NCI-H128 (cell line): Measurements from ENCODE around the gene BORCS6.
"Not testable (repeated sequence)": the region's sequence is repeated elsewhere in the genome, so short reads cannot be mapped to it uniquely, and the experiment has no call there.

Experiments used
- DNase-seq: peaks from one replicate; lab custom pipeline; 2025; ENCODE audit not compliant: unreplicated experiment; lab: John Stamatoyannopoulos, UW

BORCS6 gene

DNA sequence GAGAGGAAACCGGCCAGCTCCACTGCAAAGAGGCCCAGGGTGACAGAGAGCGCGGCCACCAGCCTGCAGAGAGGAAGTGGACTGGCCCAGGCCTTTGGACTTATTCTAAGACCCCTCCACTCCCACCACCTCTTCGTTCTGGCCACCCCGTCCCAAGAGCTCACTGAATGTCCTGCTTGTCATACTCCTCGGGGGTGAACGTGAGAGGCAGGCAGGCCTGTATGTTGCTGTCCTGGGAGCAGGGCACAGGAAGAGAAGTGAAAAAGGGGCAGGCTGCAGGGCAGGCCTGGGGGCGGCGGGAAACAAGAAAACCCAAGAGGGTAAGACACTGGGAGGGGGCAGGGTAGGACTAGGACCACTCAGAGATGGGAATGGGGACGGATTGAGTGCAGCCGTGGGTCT lies 14.2 kb downstream of the BORCS6 start:
- DNase-seq: no peak

DNA sequence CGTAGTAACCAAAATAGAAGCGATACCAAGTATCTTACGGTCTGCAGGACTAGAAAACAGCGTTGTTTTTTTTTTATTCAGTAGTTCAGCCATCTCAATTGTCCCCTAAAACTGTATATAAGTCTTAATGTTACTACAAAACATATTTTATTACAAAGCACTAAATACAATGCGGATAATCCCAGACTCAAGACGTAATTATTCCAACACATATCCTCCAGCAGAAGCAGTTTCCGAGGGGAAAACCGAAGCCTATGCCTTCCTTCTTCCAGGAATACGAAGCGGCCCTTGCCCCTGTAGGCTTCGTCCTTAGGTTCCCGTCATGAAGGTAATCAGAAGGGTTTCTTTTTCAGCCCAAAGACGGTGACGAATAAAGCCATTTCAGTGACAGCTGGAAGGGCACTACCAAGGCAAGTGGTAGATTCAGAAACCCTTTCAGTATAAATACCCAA lies 16.1 kb downstream of the BORCS6 start:
- DNase-seq: no peak

DNA sequence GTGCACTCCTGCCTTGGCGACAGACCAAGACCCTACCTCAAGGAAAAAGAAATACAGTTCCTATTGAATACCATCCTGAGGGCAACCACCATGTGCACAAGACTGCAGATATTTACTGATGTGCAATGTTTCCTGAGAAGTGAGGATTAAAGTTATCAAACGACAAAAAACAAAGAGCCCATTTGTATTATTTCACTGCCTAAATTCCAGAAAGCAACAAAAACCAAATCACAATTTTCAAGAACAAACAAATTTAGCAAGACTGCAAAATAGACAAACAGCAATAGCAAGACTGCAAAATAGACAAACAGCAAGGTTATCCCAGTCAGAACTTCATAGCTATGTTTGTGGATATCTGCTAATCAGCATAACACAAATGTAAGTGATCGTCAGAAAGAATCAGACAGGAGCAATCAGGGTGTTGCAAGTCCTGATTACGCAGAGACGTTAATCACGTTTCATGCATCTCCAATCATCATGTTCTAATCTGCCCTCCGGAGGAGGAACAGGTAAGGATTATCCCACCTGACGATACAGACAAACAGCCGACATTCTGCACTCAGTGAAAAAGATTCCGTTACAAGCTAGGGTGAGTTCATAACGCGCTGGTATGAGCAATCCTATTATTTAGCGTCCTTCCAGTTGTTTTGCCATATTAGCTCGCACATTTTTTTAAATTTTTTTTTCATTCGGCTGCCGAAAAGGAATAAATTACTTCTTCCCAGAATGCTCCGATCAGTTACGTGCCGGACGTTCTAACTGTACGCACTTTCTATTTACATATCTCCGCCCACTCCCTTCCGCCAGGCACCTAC lies 16.7 kb downstream of the BORCS6 start:
- peak; percentile 76 for DNase-seq

DNA sequence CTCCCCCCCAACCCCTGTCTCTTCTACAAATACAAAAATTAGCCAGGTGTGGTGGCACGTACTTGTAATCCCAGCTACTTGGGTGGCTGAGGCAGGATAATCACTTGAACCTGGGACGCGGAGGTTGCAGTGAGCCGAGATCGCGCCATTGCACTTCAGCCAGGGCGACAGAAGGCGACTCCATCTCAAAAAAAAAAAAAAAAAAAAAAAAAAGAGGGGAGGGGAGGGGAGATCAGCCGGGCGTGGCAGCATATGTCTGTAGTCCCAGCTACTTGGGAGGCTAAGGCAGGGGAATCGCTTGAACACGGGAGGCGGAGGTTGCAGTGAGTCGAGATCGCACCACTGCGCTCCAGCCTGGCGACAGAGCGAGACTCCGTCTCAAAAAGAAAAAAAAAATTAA lies 19.8 kb downstream of the BORCS6 start:
- DNase-seq: not testable (repeated sequence)

DNA sequence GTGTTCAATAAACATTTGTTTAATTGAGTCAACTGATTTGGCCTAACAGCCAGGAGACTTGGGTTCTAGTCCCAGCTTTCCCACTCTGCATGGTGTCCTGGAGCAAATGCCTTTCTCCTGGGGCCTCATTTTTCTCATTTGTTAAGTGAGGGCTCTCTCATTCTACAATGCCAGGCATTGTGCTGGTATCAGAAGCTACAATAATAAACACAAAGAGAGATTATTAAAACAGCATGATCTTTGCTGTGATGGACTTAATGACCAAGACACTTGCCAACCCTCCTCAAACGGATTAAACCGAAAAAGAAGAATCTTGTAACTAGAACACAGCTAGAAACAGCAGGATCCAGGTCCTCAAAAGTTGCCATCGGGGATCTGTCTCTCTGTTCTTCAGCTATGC lies 22.5 kb downstream of the BORCS6 start:
- no peak for DNase-seq

DNA sequence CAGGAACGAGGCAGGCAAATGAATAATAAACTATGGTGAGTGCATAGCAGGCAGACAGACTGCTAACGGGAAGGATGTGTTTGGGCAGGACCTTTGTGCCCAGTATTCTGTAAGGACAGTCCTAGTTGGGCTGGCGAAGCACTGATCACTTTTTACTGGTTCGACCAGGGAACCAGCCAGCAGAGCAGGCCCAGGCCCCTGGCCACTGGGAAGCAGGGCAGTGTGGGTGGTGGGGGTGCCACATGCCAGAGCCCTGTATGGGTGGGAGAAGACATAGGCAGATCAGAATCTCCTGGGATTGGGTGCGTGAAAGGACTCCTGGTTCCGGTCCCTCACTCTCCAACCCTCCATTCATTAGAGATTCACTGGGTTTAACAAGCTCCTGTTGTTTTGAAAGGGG lies 23.2 kb downstream of the BORCS6 start:
- DNase-seq: no peak

DNA sequence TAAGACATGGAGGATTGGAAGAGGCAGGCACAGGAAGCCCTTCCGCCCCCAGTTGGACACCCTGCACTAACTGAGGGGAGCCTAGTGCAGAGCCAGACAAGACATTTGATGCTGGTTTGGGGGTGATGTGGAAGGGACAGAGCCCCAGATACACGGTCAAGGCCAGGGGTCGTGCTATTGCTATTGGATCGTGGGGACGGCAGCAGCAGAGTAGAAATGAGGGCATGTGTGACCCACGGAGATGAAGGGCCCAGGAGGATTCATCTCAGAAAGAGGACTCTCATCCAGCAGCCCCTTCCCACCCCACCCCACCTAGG lies 25.2 kb downstream of the BORCS6 start:
- DNase-seq: no peak

DNA sequence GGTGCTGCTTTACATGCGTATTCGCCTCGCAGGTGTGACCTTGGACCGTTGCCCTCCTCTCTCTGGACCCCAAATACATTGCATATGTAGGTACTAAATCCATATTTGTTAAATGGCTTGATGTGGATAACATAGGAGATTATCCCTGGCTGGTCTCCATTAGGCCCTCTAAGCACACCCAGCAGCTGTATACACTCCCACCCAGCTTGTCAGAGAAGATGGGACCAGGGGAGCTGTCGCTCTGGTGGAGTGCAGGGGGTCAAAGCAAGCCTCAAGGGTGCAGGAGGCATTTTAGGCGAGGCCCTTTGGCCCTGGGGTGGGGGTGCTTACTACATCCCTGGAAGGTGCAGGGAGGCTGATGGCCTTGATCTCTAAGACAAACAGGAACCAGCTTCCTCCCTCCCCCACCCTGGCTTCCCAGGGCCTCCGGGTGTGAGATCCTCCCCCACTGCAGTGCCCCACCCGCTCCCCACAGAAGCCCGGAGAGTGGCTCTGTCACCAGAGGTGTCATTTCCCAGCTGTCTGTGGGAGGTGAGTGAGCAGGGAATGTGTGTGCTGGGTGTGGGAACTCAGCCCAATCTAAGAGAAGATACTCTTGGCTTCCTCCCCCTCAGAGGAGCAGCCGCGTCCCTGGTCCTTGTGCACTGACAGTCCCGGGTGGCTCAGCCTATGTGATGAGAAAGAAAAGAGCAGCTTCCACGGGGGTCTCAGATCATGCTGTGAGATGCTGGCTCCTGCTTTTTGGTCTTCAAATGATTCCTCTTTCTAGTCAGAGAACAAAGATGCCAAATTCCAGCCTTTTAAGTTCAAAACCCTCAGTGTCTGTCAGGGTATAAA lies 25.8 kb downstream of the BORCS6 start:
- DNase-seq: no peak

DNA sequence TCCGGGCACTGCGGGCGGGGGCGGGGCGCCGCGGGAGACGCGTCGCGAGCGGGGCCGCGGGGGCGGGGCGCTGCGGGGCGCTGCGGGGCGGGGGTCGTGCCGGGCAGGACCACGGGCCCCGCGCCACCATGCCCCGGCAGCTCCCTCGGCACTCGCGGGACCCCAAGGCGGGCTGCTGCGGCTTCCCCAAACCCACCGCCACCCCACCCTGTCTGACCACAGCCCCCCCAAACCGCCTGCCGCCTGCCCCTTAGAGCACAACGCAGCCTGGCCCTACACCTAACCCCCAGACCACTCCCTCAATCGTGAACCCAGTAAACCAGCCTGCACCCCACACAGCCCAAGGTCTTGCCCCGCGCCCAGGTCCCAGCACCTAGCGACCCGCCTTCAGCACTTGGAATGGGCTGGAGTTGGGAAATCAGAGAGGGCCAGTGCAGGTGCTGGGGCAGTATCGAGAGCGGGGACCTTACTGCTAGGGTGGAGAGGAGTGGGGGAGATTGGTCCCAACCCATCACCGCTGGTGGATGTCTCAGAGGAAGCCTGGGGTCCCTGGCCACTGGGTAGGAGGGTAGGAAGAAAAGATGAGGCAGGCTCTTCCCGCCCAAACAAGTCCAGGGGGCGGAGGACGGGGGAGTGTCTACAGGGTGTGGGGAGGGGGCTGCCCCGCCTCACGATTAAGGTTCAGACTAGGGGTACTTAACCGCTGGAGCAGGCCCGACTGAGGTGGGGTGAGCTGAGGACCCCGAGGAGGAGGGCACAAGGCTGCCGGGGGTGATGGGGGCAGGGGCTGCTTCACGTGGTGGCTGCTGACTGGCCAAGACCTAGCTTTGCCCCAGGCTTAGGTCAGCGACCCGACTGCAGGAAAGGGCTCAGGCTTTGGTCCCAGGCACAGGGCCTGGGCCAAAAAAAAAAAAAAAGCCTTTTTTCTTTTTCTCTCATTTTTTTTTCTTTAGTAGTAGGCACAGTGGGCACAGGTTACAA lies 26.7 kb downstream of the BORCS6 start:
- DNase-seq: no peak

DNA sequence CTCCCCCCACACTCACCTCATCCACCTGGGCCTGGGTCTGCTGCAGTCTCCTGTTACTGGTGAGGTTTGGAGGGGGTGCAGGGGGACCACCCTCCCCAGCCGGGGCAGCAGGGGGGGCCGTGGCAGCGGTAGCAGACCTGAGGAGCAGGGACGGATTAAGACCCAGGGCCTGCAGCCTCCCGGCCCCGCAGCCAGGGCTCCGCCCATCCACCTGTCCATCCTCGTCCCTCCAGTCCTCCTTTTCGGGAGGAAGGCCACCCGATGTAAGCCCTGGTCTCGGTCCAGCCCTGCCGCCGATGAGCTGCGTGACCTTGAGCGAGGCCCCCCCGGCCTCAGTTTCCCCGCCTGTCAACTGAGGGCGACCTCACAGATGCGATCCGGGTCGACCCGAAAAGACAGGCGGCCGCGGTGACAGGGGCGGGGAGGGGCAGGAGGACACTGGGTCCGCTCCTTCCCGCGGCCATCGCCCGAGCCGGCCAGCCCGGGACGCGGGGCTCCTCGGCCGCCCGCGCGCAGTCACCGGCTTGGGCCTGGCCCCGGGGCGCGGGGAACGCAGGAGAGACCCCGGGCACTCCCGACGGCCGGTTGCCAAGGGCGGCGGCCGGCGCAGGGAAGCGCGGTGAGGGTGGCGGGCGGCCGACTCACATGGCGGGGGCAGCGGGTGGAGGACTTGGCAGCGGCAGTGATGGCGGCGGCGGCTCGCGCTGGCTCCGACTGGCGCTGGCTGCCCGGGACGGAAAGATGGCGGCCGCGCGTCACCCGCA lies 27.6 kb downstream of the BORCS6 start, which contains the start of gene VAMP2:
Gene VAMP2 (minus strand): TSS at position 716 of the 764 bp plus-strand sequence. CDS start 69 bp downstream, at position 647.
- DNase-seq: no peak

DNA sequence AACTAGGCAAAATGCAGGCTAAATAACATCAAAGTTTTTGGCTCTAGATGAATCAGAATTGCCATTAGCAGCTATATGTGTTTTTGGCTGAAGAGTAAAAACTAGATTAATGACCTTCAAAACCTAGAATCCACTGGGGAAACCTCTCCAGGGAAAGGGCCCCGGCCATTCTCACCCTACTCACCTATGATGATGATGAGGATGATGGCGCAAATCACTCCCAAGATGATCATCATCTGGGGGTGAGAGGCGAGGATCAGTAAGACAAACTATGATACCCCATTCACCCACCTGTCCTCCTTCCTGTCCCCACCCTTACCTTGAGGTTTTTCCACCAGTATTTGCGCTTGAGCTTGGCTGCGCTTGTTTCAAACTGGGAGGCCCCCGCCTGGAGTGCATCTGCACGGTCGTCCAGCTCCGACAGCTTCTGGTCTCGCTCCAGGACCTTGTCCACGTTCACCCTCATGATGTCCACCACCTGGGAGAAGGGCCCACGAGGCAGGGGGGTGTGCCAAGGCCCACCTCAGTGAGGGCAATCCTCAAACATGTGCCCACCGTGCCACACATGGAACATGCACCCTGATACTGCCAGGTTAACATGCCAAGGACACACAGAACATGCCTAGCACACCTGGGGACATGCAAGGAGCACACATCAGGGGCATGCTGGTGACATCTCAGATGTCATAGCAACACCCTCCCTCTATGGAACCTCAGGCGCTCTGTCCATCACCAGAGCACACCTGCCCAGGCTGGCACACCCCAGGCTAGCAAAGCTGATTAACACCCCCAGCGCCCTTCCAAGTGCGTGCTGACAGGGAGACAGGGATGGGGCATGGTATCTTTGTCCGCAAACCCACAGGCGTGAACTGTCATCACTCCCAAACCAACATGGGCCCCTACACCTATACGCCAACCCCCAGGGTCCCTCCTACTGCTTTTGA lies 28.4 kb downstream of the BORCS6 start:
- no peak for DNase-seq

DNA sequence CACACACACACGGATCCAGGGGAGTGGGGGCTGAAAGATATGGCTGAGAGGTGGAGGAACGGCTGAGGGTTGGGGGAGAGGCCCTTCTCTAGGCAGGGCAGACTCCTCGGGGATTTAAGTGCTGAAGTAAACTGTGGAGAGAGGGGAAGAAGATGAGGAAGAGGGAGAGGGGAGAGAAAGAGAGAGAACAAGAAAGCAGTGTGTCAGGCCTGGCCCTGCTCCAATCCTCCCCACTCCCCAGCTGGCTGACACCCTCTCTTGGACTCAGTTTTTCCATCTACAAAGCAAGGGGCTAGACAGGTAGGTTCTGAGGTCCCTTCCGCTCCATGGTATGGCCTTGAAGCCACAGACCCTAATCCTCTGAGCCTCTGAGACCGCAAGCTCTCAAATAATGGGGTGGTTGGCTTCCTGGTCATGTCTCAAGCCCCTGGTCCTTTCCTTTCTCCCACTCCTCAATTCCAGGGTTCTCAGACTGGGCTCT lies 29.2 kb downstream of the BORCS6 start:
- DNase-seq: no peak

DNA sequence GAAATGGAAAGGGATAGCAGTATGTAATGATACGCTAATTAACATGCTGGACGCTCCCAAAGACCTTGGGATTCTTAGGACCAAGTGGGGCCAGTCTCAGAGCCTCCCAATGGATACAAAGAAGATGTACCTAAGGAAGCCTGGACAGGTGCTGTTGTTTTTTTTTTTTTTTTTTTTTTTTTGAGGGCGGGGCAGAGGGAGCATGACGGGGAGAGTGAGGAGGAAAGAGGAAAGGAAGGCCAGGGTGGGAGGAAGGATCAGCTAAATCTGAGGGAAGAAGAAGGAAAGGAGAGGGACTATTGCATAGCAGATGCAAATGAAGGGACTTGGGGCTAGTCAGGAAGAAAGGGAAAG lies 29.8 kb downstream of the BORCS6 start:
- DNase-seq: no peak

DNA sequence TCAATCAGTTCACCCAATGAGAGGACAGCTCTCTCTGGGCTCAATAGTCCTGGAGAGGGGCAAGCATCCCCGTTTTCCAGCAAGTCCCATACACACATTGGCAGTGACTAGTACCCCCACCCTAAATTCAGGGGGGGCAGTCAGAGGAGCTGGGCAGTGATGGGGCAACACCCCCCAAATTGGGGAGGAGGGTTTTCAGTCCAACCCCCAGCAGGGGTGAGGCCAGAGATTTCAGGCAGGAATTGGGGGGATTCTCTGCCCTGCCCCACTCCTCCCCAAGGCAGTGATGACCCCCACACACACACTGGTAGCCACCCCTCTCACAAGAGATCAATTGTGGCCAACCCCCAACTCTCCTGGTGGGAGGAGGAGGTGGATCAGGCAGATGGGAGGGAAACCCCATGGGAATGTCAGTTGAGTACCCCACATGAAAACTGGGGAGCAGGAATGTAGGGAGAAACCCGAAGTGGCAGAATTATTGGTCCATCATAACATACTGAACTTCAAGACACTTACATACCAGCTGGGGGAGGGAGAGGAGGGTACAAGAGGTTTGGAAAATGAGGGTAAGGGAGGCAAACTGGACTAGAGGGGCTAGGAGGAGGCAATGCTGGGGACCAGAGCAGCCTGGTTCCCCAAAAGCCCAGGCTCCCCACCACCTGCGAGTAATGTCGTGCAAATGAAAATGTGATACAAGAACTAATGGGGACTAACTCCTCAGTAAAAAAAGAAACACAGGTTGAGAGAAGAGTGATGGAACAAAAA lies 30.3 kb downstream of the BORCS6 start:
- DNase-seq: no peak

DNA sequence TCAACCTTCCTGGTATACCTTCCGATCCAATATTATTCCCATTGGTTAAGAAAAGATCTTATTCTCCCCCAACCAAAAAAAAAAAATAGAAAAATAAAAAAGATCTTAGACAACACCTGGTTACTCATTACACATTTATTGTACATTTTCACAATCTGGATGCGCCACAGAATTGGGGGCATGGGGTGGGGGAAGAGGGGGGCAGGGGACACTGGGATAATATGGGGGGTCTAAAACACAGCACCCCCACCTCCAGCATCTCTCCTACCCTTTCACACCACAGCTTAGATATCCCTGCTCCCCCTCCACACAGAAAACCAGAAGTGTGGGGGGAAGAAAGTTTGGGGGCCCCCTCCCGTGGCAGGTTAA lies 31.0 kb downstream of the BORCS6 start:
- DNase-seq: no peak

DNA sequence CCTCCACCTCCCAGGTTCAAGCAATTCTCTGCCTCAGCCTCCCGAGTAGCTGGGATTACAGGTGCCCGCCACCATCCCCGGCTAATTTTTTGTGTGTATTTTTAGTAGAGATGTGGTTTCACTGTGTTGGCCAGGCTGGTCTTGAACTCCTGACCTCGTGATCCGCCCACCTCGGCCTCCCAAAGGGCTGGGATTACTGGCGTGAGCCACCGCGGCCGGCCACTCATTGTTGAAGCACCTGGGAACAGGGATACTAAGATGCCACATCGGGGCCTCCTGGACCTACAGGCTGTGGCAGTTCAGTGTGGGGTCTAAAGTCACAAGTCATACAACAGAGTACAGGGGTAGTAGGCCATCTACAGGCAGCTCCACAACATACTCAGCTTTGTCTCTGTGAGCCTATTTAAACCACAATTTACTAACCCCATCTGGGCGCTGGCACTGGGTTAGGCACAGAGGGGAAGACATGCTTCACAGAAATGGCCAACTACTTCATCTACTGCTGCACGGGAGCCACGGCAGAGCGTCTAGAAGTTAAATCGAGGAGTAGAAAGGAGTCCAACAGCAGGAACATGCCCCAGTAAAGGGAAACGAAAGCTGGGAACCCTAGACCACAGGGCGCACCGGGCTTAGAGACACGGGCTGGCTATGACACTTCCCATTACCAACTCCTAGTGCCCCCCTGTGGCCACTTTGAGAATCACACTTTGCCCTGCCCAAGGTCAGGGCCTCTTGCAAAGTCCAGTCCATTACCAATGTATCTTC lies 31.5 kb downstream of the BORCS6 start:
- peak; percentile 37 for DNase-seq

DNA sequence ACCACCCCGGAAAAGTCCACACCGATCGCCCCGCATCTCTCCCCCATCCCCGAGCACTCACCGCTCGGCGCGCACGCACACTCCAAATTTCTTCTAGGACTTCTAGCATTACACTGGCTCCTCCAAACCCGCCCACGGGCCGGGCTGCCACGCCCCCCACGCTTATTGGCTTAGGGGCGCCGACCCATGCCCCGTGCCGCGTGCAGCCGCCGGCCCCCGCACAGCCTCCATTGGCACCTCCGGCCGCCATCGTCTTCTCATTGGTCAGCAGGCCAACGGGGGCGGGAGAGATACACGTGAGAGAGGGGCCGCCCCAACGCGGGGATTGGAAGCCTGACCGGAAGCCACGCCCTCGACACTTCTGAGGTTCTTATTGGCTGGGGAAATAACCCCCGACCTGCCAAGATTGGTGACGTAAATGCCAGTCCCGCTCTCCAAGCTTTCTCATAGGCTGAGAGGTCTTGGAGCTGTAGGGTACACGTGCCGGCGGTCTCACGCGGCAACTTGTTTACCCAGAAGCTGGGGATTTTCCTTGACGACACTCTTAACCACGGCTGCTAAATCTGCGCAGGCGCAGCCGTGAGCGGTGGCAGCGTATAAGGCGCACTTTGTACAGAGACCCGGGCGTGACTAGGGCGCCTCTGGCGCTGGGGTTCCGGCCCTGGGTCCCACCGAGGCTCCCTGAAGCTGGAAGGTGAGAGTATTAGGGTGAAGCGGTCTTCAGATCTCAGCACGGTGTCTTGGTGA lies 33.6 kb downstream of the BORCS6 start:
- DNase-seq: peak; percentile 98
